ENCODE results near the gene NDN.
A peak's percentile ranks its signal among the peaks of the same experiment; 100 is the strongest.

Gene NDN

DNA sequence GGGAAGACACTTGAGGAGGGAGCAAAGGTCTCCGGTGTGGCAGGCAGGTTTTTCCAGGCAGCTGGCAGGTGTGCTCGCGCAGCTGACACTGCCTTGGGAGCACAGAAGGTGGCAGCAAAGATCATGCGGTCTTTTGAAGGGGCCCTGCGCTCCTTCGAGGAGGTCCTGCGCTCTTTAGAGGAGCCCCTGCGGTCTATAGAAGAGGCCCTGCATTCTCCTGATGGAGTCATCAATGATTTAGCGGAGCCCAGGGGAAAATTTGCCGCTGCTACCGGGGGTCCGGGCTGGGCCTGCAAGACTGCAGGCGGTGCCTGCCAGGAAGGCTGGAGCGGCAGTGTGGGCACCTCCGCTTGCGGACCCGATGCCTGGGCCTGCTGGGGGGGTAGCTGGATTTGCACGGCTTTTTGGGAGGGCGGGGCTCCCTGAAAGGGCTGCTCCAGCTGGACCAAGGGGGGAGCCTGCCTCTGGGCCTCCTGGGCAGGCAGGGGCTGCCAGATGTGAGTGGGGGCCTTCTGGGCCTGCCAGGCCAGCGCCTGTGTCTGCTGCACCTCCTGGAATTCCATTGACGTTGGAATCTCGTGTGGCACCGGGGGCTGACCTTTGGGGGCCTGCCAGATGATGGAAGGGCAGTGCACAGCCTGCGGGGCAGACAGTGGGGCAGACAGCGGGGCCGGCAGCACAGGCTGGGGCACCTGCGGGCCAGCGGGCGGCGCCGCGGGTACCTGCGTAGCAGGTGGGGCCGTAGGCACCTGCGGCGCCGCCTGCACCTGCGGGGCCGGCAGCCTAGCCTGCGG lies 41.5 kb downstream of the NDN start:
- no peak overlapping the region for H3K4me3 ChIP-seq (IDR thresholded peaks at IDR 0.05; ENCODE audit: insufficient read depth, low read depth, low read length)
- no peaks in the 10 kb centered on the region for H3K79me2 ChIP-seq (ENCODE audit: insufficient read depth, low read depth)
- H3K36me3 ChIP-seq (ENCODE audit: insufficient read depth): no peaks in the 10 kb centered on the region
- H2AFZ ChIP-seq (ENCODE audit: low read depth): no peak overlapping the region
- H3K27ac ChIP-seq: no peak overlapping the region
- H3K9ac ChIP-seq: no peak overlapping the region
- H3K4me1 ChIP-seq (ENCODE audit: low read depth, poor library complexity, severe bottlenecking): peaks cover under 1% of the 10 kb centered on the region
- H3K27me3 ChIP-seq (ENCODE audit: insufficient read depth, low read depth): no peaks in the 10 kb centered on the region; the same call in 1 of the 2 replicates
- TF ChIP-seq CTCF (conservative IDR thresholded peaks at IDR 0.05; ENCODE audit: low read depth, low read length): no peak
- H4K20me1 ChIP-seq (ENCODE audit: insufficient read depth): no peaks in the 10 kb centered on the region
- no peak overlapping the region for H3K4me2 ChIP-seq

- Histone ChIP-seq H3K27ac (no peak overlapping the region), H3K36me3 (ENCODE audit: insufficient read depth) (no peaks in the 10 kb centered on the region), H3K4me1 (ENCODE audit: low read depth, poor library complexity, severe bottlenecking) (peaks cover 5% of the 10 kb centered on the region), H3K4me2 (no peak overlapping the region), H3K27me3 (ENCODE audit: insufficient read depth, low read depth) (no peaks in the 10 kb centered on the region; the same call in 1 of the 2 replicates), H3K4me3 (IDR thresholded peaks at IDR 0.05; ENCODE audit: insufficient read depth, low read depth, low read length) (no peak overlapping the region), H3K79me2 (ENCODE audit: insufficient read depth, low read depth) (no peaks in the 10 kb centered on the region), H3K9ac (no peak overlapping the region), H4K20me1 (ENCODE audit: insufficient read depth) (no peaks in the 10 kb centered on the region), H2AFZ (ENCODE audit: low read depth) (no peak overlapping the region)
- no peak for TF ChIP-seq CTCF (conservative IDR thresholded peaks at IDR 0.05; ENCODE audit: low read depth, low read length)
These were observed 42.3 kb downstream of the NDN start for GRCh38 chr15:23644829-23645228.

DNA sequence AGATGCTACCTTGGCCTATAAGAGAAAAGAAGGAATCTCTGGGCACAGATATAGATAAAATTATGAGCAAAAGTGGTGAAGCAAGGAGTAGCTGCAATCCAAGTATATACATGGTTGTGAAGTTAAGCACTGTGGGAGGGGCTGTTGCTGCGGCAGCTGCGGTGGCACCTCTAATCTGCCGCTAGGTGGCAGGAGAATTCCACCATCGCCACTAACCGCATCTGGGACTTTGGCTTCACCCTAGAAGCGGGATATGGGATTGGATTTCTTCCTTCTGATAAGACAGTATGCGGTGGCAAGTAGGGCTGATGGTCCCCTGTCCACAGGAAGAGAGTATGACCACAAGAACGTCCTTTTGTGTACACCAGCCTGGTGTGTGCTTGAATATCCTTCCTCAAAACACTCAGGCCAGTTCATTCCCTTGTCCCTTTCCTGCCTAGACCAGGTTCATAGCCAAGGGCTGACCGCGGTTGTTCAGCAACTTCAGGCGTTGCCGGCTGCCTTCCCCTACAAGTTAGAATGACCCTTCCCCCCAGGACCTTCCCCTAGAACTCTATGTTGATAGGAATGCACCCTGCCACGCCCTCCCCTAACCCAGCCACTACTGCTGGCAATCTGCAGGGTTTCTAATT lies 44.6 kb downstream of the NDN start:
- H3K4me3 ChIP-seq (IDR thresholded peaks at IDR 0.05; ENCODE audit: insufficient read depth, low read depth, low read length): no peak overlapping the region
- no peak overlapping the region for H3K9ac ChIP-seq
- no peaks in the 10 kb centered on the region for H3K79me2 ChIP-seq (ENCODE audit: insufficient read depth, low read depth)
- no peak overlapping the region for H2AFZ ChIP-seq (ENCODE audit: low read depth)
- H3K27ac ChIP-seq: no peak overlapping the region
- H3K27me3 ChIP-seq (ENCODE audit: insufficient read depth, low read depth): no peaks in the 10 kb centered on the region; the same call in 1 of the 2 replicates
- H4K20me1 ChIP-seq (ENCODE audit: insufficient read depth): no peaks in the 10 kb centered on the region
- peaks cover 5% of the 10 kb centered on the region for H3K4me1 ChIP-seq (ENCODE audit: low read depth, poor library complexity, severe bottlenecking)
- no peaks in the 10 kb centered on the region for H3K36me3 ChIP-seq (ENCODE audit: insufficient read depth)
- peak; percentile 93 for TF ChIP-seq CTCF (conservative IDR thresholded peaks at IDR 0.05; ENCODE audit: low read depth, low read length)
- no peak overlapping the region for H3K4me2 ChIP-seq
